HG02884 (cell line): ENCODE data around the gene GMPR2.
"Not testable (repeated sequence)": the region's sequence is repeated elsewhere in the genome, so short reads cannot be mapped to it uniquely, and the experiment has no call there.

Experiments used
- ATAC-seq: cut with Tn5 transposase; IDR thresholded peaks from one replicate; pipeline ENCODE4 v1.9.1; 2021; ENCODE audit warnings: mild to moderate bottlenecking, moderate library complexity; ENCODE audit not compliant: unreplicated experiment

Gene GMPR2

DNA sequence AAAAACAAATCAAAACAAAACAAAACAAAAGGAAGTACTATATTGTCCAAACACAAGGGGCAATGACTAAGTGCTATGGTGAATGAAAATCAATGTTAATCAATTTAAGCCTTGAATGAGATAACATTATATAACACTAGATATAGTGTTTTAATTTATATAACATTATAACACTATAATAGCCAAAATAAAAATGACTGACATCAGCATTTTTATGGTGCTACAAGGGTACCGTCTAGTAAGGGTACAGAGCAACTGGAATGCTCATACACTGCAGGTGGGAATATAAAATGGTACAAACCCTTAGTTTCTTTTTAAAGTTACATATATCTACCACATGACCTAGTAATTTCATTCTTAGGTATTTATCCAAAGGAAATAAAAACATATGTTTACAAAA, 6.3 kb upstream of the GMPR2 start:
- ATAC-seq: no peak

DNA sequence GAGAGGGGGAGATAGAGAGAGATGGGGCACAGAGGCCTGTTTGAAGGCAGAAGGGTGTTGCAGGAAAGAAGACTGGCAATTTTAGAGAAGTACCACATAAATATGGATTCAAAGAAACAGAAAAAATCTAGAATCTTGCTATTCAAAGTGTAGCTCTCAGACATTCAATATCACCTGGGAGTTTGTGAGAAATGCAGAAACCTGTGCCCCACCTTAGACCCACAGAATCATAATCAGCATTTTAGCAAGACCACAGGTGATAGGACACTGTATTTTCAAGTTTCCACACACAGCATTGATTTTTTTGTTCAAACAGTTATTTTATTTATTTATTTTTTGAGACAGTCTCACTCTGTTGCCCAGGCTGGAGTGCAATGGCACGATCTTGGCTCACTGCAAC, 3.8 kb upstream of the GMPR2 start:
- ATAC-seq: no peak

DNA sequence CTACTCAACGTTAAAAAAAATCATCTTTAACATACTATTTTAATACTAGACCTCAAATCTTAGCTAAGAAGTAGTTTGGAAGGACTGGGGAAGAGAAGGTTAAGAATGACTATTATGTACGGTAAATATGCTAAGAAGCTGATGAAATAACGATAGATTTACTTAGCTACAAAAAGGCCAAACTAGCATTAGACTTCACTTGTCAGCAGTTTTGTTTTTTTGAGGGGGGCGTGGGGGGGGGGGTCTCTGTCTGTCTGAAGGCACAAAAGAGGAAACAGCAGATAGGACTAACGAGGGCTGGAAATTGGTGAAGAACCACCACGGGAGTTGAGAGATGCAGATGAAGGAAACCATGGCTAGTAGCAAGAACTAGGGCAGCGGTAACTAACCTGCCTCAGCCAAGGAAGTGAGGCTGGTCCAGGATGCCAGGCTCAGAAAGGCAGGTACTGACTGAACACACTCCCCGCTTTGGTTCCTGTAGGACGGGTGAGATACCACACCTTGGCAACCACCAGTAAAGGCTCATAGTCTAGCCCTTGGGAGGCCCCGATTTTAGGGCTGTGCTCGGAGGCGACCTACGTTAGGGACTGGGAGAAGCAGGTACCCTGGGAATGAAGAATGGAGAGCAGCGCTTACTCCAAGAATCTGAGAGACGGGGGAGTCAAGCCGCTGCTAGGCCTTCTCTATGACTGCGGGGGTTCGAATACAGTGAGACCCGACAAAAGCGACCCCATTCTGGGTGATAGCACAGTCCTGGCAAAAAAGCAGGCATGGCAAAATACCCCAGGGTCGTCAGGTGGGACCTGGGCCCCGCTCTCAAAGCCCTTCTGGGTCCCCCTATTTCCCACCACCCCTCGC, 1.2 kb upstream of the GMPR2 start:
- ATAC-seq: peak; percentile 13

DNA sequence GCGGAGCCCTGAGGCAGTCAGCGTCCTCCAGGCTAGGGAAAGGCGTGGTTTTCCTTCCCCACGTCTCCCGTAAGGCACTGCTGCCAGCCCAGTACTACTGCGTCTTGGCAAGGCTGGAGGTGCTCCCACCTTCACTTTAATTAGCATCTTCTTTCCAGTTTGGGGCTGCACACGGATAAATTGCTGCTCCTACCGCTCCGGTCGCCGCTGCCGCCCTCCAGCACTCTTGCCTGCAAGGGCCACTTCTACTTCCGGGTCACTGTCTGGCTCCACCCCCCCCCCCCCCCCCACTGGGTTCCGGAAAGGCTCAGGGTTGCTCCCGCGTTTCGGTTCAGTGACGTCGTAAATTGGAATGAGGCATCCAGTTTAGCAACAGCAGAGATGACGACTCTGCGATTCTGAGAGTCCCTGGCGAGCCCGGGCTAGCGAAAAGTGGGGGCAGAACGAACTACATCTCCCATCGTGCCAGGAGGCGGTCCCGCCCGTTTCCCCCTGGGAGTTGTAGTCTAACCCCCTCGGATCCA, 546 bp upstream of the GMPR2 start, which contains the start of gene NEDD8:
TSS of gene NEDD8 (minus strand) at position 247 of the 524 bp plus-strand sequence. CDS start at position 147, 100 bp downstream.
- ATAC-seq: peak; percentile 63

DNA sequence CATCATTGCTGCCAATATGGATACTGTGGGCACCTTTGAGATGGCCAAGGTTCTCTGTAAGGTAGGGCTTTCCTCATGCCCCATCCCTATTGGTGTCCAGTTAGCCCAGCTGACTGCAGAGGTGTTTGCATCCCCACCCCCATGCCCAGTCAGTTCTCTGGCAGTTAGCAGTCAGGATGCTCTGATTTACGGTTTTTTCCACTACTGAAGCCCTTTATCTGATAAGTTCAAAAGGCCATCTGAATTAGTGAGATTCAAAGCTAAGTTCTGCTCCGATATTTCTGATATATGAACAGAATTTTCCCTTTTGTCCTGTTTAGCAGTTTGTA, 773 bp downstream of the GMPR2 start:
- ATAC-seq: no peak

DNA sequence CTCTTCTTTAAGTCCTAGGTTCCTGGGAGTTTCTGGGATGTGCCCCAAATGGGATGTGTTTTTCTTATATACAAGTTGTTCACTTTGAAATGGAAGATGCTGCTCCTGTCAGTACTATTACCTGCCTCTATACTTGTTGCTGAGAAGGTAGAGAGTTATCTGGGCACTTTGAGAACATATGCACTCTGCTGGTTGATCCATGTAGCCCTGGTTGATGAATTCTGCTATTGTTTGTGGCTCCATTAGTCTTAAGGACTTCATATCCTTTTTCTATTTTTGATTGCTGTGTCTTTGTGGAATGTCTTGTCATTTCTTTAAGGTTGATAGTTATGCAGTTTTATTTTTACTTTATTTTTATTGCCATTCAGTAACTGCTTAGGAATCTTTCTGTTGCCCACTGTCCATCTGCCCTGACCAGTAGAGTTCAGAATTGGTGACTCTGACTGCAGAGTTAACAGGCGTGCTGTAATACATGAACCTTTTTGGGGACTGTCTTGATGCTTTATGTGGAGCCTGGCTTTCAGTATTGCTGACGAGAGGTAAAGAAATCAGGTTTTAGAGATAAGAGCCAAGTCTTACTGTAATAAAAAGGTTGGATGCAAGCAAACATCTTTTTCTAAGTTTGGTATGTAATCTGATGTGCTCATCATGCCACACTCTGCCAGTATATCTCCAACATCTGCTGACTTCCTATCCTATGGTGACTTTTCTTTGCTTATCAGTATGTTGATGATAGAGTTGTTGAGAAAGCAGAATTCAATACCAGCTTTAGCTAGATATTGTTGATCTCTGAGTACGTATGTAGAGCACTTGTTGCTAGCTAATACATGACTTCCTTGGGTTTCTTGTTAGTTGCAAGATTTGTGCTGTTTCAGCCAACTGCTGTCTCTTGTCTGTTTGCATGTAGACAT, 1.6 kb downstream of the GMPR2 start:
- no peak for ATAC-seq

DNA sequence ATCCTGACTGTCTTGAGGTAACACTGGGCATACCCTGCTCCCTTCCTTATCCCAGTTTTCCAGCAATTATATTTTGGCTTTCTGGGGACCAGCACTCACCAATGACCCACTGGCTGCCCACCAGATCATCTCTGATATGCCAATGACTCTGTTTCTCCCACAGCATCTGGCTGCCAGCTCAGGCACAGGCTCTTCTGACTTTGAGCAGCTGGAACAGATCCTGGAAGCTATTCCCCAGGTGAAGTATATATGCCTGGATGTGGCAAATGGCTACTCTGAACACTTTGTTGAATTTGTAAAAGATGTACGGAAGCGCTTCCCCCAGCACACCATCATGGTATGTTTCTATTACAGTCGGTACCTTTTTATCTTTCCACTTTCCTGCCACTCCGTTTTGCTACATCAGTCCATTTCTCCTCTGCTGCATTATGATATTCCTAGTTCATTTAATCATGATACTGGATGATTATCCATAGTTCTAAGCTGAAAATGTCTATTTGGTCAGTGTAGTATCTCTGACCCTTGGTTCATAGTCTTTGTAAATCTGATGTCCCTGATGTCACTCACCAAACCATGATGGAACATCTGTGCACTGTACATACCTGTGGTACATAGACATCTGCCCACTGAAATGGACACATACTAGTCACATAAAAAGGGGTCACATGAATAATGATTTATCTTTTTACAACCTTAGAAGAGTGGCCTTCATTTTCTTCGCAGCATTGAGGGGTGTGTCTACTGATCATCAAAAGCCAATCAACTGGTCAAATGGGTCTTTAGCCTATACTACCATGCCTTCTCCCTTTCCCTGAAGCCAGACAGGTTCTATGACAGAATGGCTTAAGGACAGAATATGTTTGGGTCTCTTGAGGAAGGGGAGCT, 3.3 kb downstream of the GMPR2 start:
- no peak for ATAC-seq

DNA sequence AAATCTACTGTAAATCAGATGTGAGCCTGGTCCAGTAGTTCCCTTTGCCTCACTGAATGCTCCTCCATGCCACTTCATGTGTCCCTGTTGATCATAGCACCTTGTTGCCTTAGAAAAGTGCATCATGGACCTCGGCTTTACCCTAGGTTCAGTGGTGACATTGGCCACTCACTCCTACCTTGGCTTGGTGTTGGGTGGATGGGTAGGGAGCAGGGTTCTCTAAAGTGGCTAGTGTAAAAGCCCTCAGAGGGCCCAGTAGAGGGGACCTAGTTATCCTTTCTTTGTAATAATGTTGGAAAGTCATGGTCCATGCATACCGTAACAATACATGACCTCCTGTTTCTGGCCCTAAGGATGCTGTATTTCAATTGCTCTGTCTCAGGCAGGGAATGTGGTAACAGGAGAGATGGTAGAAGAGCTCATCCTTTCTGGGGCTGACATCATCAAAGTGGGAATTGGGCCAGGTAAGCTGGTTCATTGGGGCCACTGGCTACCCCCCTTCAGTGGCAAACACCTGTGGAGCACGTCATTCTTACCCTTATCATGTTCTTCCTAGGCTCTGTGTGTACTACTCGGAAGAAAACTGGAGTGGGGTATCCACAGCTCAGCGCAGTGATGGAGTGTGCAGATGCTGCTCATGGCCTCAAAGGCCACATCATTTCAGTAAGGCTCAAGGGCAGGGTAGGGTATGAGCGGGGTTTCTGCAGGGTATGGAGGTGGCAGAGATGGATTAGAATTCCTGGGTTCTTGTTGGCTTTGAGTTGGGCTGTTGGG, 4.1 kb downstream of the GMPR2 start:
- ATAC-seq: no peak

DNA sequence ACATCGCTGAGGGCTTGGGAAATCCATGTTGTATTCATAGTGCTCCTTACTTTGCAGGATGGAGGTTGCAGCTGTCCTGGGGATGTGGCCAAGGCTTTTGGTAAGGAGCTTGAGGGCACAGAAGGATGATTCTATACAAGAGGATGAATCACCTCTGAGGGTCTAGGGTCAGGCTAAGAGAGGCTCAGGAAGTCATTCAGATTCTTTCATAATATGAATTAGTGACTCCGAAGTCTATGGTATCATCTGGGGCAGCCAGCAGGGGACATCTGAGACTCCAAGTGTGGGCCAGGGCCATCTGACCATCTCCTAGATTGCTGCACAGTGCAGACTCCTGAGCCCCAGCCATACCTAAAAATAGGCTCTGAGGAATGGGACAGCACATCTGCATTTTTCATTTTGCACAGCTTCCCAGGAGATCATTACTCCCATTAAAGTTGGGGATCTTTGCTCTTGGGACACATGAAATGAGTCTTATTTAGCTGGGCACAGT, 4.8 kb downstream of the GMPR2 start:
- no peak for ATAC-seq

DNA sequence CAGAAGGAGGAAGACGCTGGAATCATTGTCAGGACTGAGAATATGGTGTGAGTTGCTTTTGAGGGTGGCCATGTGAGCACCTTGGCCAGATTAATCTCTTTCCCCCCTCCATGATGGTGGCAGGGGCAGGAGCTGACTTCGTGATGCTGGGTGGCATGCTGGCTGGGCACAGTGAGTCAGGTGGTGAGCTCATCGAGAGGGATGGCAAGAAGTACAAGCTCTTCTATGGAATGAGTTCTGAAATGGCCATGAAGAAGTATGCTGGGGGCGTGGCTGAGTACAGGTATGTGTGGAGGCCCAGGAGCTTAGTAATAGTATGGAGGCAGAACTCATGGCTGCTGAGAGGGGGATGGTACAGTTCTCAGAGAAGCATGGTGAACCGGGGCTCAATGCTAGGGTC, 5.4 kb downstream of the GMPR2 start:
- ATAC-seq: no peak

DNA sequence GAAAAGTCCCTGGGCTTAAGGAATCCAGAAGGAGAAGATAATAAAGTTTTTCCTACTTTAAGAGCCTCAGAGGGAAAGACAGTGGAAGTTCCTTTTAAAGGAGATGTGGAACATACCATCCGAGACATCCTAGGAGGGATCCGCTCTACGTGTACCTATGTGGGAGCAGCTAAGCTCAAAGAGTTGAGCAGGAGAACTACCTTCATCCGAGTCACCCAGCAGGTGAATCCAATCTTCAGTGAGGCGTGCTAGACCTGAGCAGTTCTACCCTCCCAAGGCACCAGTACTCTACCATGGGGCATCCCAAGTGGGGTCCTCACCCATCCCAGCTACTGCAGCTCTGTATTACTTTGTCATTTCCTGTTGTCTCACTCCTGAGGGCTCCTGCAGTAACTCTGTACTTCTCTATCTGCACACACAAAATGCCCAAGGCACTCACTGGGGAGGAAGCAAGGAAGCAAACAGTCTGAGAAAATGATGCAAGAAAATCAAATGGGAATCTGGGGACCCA, 5.9 kb downstream of the GMPR2 start:
- ATAC-seq: no peak

DNA sequence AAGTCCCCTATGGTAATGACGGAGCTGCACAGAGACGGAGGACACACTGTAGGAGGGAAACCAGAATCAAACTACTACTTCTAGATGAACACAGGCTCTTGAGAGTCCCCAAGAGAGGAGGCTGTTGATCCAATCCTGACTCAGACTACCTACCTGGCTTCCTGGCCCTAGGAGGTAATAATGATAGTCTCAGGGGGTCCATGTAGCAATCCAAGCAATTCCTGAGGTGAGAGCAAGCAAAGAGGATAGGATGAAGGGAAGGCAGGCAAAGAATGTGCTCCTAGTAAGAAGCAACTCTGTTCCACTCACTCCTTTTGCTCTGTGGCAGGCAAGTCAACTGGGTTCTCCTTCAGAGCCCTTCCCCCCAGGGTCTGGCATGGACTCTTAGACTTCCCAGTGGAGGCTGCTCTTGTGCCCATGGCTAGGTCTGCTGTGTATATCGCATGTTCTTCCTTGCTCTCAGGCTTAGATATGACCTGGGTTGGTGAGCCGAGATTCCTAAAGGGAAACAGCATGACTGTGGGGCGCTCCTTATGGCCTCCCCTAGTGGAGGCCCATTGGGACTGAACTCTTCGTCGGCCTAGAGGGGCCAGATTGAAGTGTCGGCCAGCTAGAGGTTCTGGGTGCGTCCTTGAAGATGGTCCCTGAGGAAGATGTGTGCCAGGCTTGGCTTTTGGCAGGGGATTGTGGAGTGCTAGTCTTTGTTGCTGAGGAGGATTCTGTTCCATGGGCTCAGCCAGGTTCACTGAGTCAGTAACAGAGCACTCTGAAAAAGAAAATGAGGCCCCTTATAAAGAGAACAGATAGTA, 7.6 kb downstream of the GMPR2 start:
- no peak for ATAC-seq

DNA sequence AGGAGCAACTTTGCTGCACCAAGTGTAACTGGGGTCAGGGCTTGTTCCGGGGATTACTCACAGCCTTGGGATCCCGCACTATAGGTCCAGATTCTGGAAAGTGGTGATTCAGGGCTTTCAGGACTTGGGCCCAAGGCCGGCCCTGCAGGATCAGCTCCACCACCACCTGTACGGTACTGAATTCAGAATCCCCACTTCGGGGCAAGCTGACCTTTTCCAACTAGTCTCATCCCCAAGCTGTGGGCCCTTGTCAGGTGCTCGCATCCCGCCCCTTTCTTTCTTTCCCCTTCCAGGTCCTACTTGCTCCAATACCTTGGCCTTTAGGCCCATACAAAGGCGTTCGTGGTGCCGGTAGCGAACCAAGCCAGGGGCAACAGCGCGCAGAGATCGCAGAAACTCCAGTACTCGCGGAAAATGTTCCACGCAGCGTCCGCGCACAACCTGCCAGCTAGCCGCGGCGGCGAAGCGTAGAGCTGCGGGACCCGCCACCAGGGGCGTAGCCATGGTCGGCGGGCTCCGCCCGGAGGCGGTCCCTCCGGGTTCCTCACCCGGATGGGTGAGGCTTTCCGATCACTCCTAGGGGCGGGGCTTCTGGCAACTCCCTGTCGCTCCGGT, 9.2 kb downstream of the GMPR2 start:
- peak; percentile 73 for ATAC-seq

DNA sequence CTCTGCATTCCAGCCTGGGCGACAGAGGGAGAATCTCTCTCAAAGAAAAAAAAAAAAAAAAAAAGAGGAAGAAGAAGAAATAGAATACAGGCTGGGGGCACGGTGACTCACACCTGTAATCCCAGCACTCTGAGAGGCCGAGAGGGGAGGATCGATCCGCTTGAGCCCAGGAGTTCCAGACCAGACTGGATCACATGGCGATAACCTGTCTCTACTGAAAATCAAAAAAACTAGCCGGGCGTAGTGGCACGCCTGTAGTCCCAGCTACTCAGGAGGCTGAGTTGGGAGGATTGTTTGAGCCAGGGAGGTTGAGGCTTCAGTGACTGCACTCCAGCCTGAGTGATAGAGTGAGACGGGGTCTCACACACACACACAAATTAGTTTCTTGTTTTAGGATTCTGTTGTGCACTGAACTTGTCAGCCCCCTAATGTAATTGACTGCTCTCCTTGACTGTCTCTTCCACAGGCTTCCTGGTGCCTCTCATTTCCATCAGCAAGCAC, 10.7 kb downstream of the GMPR2 start:
- ATAC-seq: no peak

DNA sequence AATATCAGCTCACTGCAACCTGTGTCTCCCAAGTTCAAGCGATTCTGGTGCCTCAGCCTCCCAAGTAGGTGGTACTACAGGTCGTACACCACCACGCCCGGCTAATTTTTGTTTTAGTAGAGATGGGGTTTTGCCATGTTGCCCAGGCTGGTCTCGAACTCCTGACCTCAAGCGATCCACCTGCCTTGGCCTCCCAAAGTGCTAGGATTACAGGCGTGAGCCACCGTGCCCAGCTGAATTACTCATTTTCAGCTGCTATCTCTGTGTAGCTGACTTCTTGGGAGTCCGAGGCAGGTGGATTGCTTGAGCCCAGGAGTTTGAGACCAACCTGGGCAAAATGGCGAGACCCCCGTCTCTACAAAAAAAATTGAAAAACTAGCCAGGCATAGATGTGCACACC, 12.6 kb downstream of the GMPR2 start:
- ATAC-seq: not testable (repeated sequence)

DNA sequence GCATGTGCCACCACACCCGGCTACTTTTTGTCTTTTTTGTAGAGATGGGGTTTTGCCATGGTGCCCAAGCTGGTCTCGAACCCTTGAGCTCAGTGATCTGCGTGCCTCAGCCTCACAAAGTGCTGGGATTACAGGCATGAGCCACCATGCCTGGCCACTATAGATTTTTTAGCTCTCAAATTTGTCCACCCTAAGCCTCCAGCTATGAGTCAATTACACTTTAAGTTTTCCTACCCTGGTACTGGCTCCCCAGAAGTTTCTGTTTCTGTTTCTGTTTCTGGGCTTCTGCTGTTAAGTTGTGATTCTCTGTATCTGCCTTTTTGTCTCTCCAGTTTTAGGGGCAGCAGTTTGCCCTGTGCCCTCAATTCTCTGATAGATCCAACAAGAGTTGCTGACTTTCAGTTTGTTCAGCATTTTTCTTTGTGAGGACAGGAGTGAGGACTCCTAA, 14.1 kb downstream of the GMPR2 start:
- ATAC-seq: no peak

DNA sequence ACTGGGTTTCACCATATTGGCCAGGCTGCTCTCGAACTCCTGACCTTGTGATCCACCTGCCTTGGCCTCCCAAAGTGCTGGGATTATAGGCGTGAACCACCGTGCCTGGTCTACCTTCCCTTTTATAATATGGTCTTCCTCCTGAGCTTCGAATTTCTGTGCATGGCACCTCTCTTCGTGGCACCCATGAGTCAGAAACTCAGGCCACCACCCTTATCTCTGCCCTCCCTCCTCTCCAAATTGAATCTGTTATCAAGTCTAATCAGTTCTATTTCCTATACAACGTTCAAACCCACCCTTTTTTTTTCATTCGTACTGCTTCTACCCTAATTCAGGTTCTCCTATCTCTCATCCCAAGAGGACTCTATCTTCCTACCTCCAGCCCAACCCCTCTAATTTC, 14.7 kb downstream of the GMPR2 start:
- no peak for ATAC-seq
